ENCODE data around the gene ZNF263. TPM values are rescaled to one million over a fixed set of nuclear protein-coding genes. Genes with fewer than 3 reads are reported as not detected.
A peak's percentile ranks its signal among the peaks of the same experiment; 100 is the strongest.

The ZNF263 gene
- total and polyA plus RNA-seq, 2 donors from 2014 or later = 14.6 to 29.7 TPM

DNA sequence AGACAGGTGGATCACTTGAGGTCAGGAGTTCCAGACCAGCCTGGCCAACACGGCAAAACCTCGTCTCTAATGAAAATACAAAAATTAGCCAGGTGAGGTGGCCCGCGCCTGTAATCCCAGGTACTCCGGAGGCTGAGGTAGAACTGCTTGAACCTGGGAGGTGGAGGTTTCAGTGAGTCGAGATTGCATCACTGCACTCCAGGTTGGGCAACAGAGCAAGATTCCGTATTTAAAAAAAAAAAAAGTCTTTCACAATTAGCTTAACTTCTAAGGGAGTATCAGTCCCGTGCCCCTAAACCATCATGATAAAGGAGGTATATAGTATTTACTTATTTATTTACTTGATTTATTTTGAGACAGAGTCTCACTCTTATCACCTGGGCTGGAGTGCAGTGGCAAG, 23.5 kb upstream of the ZNF263 start:
- intact Hi-C loops (cut with DNase I) = no loop called here
- Histone ChIP-seq H3K4me3 (ENCODE audit: low read length in 3 of 3) (no peak overlapping the region), H3K4me1 (ENCODE audit: control insufficient read depth in 2 of 3, insufficient read depth in 2 of 3, low read depth in 1 of 3, low read length in 3 of 3) (peaks cover 0 to 3% (median 0%) of the 10 kb centered on the region in 3 donors), H3K9ac (ENCODE audit: low read length in 3 of 3) (no peak overlapping the region), H3K9me3 (ENCODE audit: control insufficient read depth in 2 of 3, insufficient read depth in 1 of 3, low read length in 3 of 3) (no peaks in the 10 kb centered on the region), H3K27me3 (ENCODE audit: control insufficient read depth, insufficient read depth, low read length) (no peaks in the 10 kb centered on the region), H3K36me3 (ENCODE audit: control insufficient read depth in 2 of 3, insufficient read depth in 3 of 3, low read length in 3 of 3) (no peaks in the 10 kb centered on the region), H3K27ac (ENCODE audit: low read depth in 2 of 2, low read length in 2 of 2) (no peak overlapping the region)
- DNase-seq (peak in 1 of 5 donors; percentile 15), FAIRE-seq (no peak)
- TF ChIP-seq, protein P1, sequence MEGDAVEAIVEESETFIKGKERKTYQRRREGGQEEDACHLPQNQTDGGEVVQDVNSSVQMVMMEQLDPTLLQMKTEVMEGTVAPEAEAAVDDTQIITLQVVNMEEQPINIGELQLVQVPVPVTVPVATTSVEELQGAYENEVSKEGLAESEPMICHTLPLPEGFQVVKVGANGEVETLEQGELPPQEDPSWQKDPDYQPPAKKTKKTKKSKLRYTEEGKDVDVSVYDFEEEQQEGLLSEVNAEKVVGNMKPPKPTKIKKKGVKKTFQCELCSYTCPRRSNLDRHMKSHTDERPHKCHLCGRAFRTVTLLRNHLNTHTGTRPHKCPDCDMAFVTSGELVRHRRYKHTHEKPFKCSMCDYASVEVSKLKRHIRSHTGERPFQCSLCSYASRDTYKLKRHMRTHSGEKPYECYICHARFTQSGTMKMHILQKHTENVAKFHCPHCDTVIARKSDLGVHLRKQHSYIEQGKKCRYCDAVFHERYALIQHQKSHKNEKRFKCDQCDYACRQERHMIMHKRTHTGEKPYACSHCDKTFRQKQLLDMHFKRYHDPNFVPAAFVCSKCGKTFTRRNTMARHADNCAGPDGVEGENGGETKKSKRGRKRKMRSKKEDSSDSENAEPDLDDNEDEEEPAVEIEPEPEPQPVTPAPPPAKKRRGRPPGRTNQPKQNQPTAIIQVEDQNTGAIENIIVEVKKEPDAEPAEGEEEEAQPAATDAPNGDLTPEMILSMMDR (IDR thresholded peaks at IDR 0.05; ENCODE audit: borderline replicate concordance, extremely low read depth, insufficient read depth) = no peak

DNA sequence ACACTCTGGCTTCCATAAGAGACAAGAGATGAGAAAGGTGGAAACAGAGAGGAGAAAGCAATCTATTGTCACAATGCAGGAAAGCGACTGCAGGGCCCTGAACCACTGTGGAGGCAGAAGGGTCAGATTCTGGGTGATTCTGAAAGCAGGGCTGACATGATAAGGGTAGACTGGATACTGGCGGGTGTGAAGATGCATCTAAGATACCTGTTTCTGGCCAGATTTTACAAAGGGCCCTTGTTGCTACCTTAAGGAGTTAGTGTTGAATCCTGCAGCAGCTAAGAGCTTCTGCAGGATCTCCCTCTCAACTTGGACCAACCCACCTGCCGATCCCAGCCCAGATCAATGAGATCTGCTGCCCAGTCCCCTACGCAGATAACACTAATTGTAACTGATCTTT, 20.8 kb upstream of the ZNF263 start:
- no peak for FAIRE-seq
- intact Hi-C loops (cut with DNase I) = no loop called here
- Histone ChIP-seq H3K36me3 (ENCODE audit: control insufficient read depth in 2 of 3, insufficient read depth in 3 of 3, low read length in 3 of 3) (no peaks in the 10 kb centered on the region), H3K27ac (ENCODE audit: low read depth in 2 of 2, low read length in 2 of 2) (no peak overlapping the region), H3K9me3 (ENCODE audit: control insufficient read depth in 2 of 3, insufficient read depth in 1 of 3, low read length in 3 of 3) (no peaks in the 10 kb centered on the region), H3K4me3 (ENCODE audit: low read length in 3 of 3) (no peak overlapping the region), H3K4me1 (ENCODE audit: control insufficient read depth in 2 of 3, insufficient read depth in 2 of 3, low read depth in 1 of 3, low read length in 3 of 3) (peaks cover 0 to 4% (median 0%) of the 10 kb centered on the region in 3 donors), H3K9ac (ENCODE audit: low read length in 3 of 3) (no peak overlapping the region), H3K27me3 (ENCODE audit: control insufficient read depth, insufficient read depth, low read length) (no peaks in the 10 kb centered on the region)
- TF ChIP-seq, protein P1 (IDR thresholded peaks at IDR 0.05; ENCODE audit: borderline replicate concordance, extremely low read depth, insufficient read depth) = no peak
- DNase-seq = no peak

DNA sequence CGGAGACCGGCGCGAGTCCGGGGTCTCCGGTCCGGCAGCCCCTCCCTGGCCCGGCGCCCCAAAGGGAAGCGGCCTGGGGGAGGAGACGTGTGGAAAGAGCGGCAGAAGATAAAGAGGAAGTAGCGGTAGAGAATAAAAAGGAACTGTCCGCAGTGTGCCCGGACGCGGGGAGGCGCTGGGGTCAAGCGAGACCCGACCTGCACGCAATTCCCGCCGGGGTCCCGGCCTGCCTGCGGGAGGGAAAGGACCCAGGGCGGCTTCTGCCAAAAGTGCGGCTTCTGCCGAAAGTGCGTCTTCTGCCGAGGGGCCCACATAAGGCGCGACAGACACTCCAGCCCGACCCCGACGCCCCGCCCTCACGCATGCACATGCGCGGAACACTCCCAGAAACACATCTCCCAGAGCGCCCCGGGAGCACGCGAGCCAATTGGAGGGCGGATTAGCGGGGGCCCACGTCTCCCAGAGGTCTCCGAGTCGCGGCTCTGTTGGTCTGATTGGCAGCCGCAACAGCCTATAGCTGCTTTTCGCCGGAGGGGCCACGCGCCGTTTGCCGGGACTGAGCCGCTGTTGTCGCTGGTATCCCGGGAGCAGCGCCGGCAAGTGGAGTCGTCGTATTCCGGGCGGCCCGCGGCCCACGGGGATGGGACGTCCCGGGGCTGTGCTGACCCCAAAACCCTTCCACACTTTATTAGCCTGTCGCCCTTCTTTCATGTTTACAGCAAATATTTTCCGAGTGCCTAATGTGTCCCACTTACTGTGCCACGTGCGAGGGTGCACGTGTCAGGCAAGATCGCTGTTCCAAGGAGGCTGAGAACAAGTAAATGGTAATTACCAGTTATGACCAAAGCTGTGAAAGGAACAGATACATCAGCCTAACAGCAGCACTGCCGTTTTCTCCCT, 18.9 kb upstream of the ZNF263 start:
- Histone ChIP-seq H3K4me1 (ENCODE audit: control insufficient read depth in 2 of 3, insufficient read depth in 2 of 3, low read depth in 1 of 3, low read length in 3 of 3) (peaks cover 0 to 4% (median 0%) of the 10 kb centered on the region in 3 donors), H3K36me3 (ENCODE audit: control insufficient read depth in 2 of 3, insufficient read depth in 3 of 3, low read length in 3 of 3) (no peaks in the 10 kb centered on the region), H3K27ac (ENCODE audit: low read depth in 2 of 2, low read length in 2 of 2) (peak overlapping the region; percentile 87 to 90), H3K4me3 (ENCODE audit: low read length in 3 of 3) (peak overlapping the region; percentile 83 to 88 (median 87)), H3K9ac (ENCODE audit: low read length in 3 of 3) (peak overlapping the region; percentile 45 to 77 (median 60)), H3K27me3 (ENCODE audit: control insufficient read depth, insufficient read depth, low read length) (no peaks in the 10 kb centered on the region), H3K9me3 (ENCODE audit: control insufficient read depth in 2 of 3, insufficient read depth in 1 of 3, low read length in 3 of 3) (no peaks in the 10 kb centered on the region)
- peak; percentile 98 to 99 (median 99) for DNase-seq
- intact Hi-C loops (cut with DNase I) = no loop called here
- peak; percentile 3 for FAIRE-seq
- TF ChIP-seq, protein P1 (IDR thresholded peaks at IDR 0.05; ENCODE audit: borderline replicate concordance, extremely low read depth, insufficient read depth) = no peak

All from kidney (tissue), 14 donors.